BJ (cell line): Measurements from ENCODE around the gene NUCKS1. TPM values are rescaled to one million over a fixed set of nuclear protein-coding genes. Genes with fewer than 3 reads are reported as not detected.
A peak's percentile ranks its signal among the peaks of the same experiment; 100 is the strongest.

Experiments used
- CTCF ChIA-PET: fragments of 350-600 bp; formaldehyde crosslinking; extraction: SDS; loops from one replicate; lab custom pipeline; 2021; ENCODE audit warnings: antibody characterized with exemption, inconsistent platforms; lab: Yijun Ruan, JAX
- POLR2A ChIA-PET: fragments of 300-600 bp; sonication (Branson Sonifier 250); formaldehyde crosslinking; extraction: SDS; loops from one replicate; lab custom pipeline; 2021; ENCODE audit warnings: antibody characterized with exemption; lab: Charles Lee
- DNase-seq: peaks from one replicate; pipeline ENCODE4 v3.0.0-alpha.2; 2011; ENCODE audit warnings: low read depth
- H3K27me3 ChIP-seq: 2 replicates; pipeline ENCODE4 v1.6.0; 2011; ENCODE audit warnings: low read length; ENCODE audit not compliant: control insufficient read depth, insufficient read depth
- H3K36me3 ChIP-seq: 2 replicates; pipeline ENCODE4 v1.5.1; 2011; ENCODE audit warnings: low read length; ENCODE audit not compliant: control insufficient read depth, insufficient read depth
- H3K4me3 ChIP-seq: 2 replicates; pipeline ENCODE4 v1.5.1; 2011; ENCODE audit warnings: low read depth, mild to moderate bottlenecking, control low read depth, low read length
- CTCF ChIP-seq: IDR thresholded peaks from 2 replicates; pipeline ENCODE4 v1.5.1; 2011; ENCODE audit warnings: low read depth, mild to moderate bottlenecking, control low read depth, inconsistent platforms, low read length, moderate library complexity; ENCODE audit not compliant: insufficient read depth
- polyA plus RNA-seq: library from polyadenylated mRNA; depleted of rRNA; stranded (reverse); fragments of >200 nt; gene quantifications from 2 replicates; pipeline ENCODE4 v1.2.3, GENCODE V29; 2011

NUCKS1 gene
- polyA plus RNA-seq, 1 experiment = 33.3 TPM

DNA sequence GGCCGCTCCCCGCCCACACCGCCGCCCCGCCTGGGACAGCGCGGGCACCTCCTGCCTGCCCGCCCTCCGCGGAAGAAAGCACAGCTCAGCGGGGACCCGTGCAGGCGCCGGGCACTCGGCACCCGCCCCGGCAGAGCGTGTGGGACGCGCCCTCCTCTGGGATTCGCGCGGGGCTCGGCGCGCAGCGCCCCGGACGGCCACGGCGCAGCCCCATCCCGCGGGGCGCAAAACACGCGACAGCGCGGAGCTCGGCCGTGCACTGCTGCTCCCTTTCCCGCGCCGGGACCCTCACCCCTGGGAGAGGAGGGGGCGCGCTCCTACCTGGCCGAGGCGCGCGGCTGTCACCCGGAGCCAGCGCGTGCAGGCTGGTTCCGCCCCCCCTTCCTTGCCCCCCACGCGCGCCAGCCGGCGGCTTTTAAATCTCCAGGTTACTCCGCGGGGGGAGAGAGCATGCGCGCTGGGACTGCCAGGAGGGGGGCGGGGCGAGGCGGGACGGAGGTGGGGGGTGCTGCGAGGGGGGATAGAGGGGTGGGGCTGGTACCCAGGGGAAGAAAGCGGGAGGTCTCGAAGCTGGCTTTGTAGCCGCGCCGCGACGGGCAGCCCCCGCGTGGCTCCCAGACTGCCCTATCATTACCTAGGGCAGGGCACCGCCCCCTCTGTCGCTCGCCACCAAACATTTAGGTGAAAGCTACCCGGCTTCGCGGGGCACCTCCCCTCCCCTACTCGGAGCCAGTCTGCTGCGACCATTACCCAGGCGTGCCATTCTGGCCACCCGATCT is 69.7 kb downstream of the NUCKS1 start, which contains the start of gene SLC45A3:
TSS of gene SLC45A3 (minus strand) at position 437 of the 779 bp plus-strand sequence. CDS start 15,853 bp downstream, outside the sequence.
- Histone ChIP-seq H3K27me3 (peaks cover 2% of the 10 kb centered on the region; the same call in 1 of the 2 replicates), H3K36me3 (no peaks in the 10 kb centered on the region), H3K4me3 (peak within 1 kb of the TSS; percentile 58)
- TF ChIP-seq CTCF = no peak
- ChIA-PET CTCF (interaction anchor here (0.6 to 15.8 kb wide), 6 partner anchors 10 to 88 kb away, joined by 3 to 161 read pairs (median 6); no protein-coding TSS in a partner anchor), POLR2A (no interaction called here)
- DNase-seq = no peak

DNA sequence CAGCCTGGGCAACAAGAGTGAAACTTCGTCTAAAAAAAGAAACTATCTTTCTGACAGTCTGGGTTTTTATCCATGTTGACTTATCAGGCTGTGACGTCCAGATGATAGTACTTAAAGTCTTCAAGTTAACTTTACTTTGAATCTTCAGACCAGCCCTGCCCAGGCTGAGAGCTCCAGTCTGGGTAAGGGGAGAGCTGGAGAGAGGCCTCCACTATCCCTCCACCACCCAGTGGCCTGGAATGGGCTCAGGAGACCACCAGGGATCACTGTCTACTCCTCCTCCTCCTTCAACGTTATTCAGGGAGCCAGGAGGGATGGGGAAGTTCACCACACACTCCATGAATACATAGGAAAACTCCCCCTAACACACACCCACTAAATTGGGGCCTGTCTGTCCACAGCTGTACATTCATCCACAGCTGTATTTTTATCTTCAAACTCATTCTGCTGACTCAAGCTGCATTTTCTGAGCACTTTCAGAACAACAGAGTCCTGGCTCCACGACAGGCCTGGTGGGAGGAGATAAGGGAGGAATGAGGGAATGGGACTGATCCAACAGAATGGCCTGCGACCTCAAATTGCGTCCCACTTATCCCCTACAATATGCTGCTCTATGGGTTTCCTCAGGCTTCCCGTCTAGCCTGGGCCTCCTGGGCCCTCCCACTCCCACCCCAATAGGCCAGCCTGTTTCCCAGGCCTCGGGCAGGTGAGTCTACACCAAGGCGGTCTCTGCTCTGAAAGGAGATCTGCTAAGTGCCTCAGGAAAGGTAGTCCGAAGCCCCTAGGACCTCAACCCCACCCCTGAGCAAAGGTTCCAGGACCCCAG is 71.5 kb downstream of the NUCKS1 start:
- no peak overlapping the region for H3K4me3 ChIP-seq
- H3K36me3 ChIP-seq = no peaks in the 10 kb centered on the region
- H3K27me3 ChIP-seq = peaks cover 2% of the 10 kb centered on the region; the same call in 1 of the 2 replicates
- CTCF ChIA-PET = interaction anchor here (0.6 to 15.8 kb wide), 6 partner anchors 11 to 184 kb away, joined by 3 to 161 read pairs (median 3); no protein-coding TSS in a partner anchor
- DNase-seq = no peak
- TF ChIP-seq CTCF = no peak
- POLR2A ChIA-PET = no interaction called here

GRCh38 chr1:205677167-205677566 is 72.8 kb downstream of the NUCKS1 start:
- no peak for DNase-seq
- Histone ChIP-seq H3K36me3 (no peaks in the 10 kb centered on the region), H3K27me3 (peaks cover 2% of the 10 kb centered on the region; the same call in 1 of the 2 replicates), H3K4me3 (no peak overlapping the region)
- CTCF ChIA-PET = interaction anchor here (1.0 to 15.8 kb wide), 5 partner anchors 12 to 118 kb away, joined by 3 to 161 read pairs (median 5); no protein-coding TSS in a partner anchor
- TF ChIP-seq CTCF = no peak
- POLR2A ChIA-PET = no interaction called here

- DNase-seq = no peak
- H3K36me3 ChIP-seq = no peaks in the 10 kb centered on the region
- no peak for TF ChIP-seq CTCF
- H3K4me3 ChIP-seq = no peak overlapping the region
- ChIA-PET CTCF (interaction anchor here (1.0 to 15.8 kb wide), 4 partner anchors 12 to 119 kb away, joined by 3 to 161 read pairs (median 12); no protein-coding TSS in a partner anchor), POLR2A (no interaction called here)
- H3K27me3 ChIP-seq = peaks cover 2% of the 10 kb centered on the region; the same call in 1 of the 2 replicates
These were observed 73.4 kb downstream of the NUCKS1 start for GRCh38 chr1:205676597-205676996.
